Measurements from ENCODE around the gene AAGAB.

DNA sequence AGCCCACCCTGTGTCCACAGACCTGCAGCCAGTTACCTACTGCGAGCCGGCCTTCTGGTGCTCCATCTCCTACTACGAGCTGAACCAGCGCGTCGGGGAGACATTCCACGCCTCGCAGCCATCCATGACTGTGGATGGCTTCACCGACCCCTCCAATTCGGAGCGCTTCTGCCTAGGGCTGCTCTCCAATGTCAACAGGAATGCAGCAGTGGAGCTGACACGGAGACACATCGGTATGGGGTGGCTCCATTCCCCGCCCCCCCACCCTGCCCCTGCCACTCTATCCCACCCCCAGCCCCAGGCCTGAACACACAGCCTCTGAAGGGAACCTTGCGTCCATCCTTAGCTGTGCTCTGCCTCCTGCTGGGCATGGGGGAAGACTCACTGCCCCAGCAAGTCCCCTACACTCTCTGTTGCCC is 73.2 kb downstream of the AAGAB start:
- no peak for TF ChIP-seq EP300 (IDR thresholded peaks at IDR 0.05)
- TF ChIP-seq CTCF (IDR thresholded peaks at IDR 0.05) = no peak
